Measurements from ENCODE around the gene B4GALNT3.

GRCh38 chr12:499837-500458, 40.2 kb downstream of the B4GALNT3 start:
- no peak for TF ChIP-seq CTCF (IDR thresholded peaks at IDR 0.05 in 4 of 5, conservative IDR thresholded peaks at IDR 0.05 in 1 of 5)
- no peak for TF ChIP-seq POLR2A (IDR thresholded peaks at IDR 0.05)

Measured in gastrocnemius medialis (tissue), 4 donors.